Right renal cortex interstitium (tissue), 3 donors: ENCODE measurements around the gene DGKQ. TPM values are rescaled to one million over a fixed set of nuclear protein-coding genes. Genes with fewer than 3 reads are reported as not detected.

ENCODE experiments used
- DNase-seq, 3 donors: peaks; one replicate each; pipeline ENCODE4 v3.0.0-alpha.2; 2013; ENCODE audit warnings: low read depth in 3 of 3, low spot score in 2 of 3
- polyA plus RNA-seq, 3 donors: library from polyadenylated mRNA; unstranded; fragments of 120-200 nt; gene quantifications; one replicate each; pipeline ENCODE4 v1.2.1, GENCODE V29; 2013; ENCODE audit not compliant: insufficient read length in 3 of 3

The DGKQ gene
- polyA plus RNA-seq, 3 donors = 5.0 to 5.9 (median 5.8) TPM

DNA sequence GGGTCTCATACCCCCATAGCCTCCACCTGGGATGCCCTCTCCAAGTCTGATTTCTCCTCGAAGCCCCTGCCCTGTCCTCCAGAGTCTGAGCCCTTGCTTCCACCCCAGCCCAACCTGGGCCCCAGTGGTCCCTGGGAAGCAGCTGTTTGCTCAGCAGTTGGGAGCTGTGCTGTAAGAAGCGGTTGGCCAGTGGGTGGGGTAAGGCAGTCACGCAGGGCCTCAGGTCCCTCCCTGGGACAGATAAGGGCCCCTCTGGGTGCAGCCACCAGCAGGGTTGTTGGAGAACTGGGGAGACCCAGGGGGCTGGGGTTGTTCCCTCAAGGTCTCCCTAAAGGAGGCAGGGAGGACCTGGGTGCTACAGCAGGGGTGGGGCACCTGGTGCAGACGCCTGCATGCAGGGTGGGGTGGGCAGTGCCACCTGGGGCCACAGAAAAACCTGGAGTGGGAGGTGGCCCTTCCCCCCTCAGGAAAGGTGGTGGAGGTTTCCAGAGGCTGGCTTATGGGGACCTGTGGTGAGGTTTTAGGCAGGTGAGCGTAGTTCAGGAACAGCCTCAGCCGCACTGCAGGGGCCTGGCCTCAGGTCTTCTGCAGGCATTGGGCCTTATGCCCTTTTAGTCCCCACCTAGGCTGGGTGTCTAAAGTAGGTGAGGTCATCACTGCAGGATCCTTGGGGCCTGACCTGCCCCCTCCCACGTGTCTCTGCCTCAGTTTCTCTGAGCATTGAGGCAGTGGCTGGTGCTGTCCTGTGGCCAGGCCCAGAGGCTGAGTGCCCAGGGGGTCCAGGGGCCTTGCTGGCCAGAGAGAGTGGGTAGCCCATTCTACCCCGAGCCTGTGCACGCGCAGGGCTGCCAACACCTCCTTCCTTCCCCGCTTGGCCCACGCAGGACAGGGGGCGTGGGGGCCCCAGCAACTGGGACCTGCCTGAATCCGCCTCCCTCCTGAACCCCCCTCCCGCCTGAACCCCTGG, 22.9 kb upstream of the DGKQ start:
- no peak for DNase-seq

GRCh38 chr4:995311-996026, 22.1 kb upstream of the DGKQ start:
- no peak for DNase-seq

- DNase-seq = no peak
These were observed 20.0 kb upstream of the DGKQ start, which contains the start of gene SLC26A1 for GRCh38 chr4:993111-994029. Gene SLC26A1, minus strand, starts transcription at chr4:993404. Its CDS starts 1,701 bp downstream, at chr4:991703.

GRCh38 chr4:992297-993110, 19.1 kb upstream of the DGKQ start:
- no peak for DNase-seq

GRCh38 chr4:991451-992296, 18.3 kb upstream of the DGKQ start:
- DNase-seq = no peak

DNA sequence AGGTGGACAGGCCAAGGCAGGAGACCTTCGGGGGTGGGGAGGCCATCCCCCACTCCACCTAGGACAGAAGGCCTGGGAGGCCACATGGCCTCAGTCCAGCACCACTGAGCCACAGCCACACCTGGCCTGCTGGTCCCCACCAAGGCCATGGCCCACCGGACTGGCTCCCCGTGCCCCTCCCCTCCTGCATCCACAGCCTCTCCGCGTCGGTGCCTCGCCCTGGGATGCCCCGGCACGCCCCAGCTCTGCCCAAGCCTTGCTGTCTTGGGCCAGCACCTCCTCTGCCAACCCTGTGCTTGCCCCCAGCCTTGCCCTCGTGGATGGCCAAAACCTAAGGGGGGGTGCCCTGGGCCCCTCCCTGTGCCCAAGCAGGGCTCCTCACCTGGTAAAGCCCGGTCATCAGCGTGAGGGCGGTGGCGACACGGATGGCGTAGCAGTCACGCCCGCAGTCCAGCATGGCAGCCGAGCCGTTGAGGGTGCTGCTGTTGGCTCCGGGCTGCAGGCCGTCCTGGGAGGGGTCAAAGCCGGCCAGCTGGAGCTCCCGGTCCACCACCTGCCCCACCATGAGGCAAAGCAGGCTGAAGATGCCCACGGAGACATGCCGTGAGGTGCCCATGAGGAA, 17.5 kb upstream of the DGKQ start:
- DNase-seq = no peak

GRCh38 chr4:989722-990471, 16.5 kb upstream of the DGKQ start:
- DNase-seq = no peak

DNA sequence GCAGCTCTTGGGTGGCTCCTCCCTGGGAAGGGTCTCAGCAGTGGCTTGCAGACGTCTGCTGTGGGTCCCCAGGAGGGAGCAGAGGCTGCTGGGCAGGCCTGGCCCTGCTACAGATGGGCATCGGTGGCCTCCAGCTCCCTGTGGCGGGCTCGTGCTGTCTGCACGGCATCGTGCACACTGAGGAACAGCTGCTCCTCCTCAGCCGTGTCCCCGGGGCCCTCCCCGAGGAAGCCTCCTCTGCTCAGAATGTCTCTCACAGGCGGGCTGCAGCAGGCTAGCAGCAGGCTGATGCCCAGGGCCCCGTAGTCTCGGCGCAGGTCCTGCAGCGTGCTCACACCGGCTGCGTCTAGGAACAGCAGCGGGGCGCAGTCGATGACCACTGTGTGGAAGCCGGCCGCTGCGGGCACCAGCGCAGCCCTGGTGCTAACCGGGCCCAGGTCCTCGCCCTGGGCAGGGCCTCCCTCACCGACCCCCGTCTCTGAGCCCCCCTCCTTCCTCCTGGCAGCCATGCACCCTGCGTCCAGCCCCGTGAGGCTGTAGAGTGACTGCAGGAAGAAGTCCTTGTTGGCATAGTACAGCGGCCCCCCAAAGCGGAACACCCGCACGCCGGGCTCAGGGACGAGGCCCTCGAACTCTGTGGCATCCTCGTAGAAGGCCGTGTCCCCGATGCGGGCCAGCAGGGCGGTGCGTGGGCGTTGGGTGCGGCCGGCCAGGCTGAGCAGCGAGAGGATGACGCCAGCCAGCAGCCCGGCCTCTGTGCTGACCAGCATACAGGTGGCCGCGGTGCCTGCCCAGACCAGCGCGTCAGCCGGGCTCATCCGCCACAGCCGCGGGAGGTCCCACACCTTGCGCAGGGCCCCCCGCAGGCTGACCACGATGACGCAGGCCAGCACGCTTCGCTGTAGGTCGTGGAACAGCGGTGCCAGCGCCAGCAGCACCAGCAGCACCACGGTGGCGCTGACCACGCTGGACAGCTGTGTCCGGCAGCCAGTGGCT, 15.7 kb upstream of the DGKQ start:
- no peak for DNase-seq

DNA sequence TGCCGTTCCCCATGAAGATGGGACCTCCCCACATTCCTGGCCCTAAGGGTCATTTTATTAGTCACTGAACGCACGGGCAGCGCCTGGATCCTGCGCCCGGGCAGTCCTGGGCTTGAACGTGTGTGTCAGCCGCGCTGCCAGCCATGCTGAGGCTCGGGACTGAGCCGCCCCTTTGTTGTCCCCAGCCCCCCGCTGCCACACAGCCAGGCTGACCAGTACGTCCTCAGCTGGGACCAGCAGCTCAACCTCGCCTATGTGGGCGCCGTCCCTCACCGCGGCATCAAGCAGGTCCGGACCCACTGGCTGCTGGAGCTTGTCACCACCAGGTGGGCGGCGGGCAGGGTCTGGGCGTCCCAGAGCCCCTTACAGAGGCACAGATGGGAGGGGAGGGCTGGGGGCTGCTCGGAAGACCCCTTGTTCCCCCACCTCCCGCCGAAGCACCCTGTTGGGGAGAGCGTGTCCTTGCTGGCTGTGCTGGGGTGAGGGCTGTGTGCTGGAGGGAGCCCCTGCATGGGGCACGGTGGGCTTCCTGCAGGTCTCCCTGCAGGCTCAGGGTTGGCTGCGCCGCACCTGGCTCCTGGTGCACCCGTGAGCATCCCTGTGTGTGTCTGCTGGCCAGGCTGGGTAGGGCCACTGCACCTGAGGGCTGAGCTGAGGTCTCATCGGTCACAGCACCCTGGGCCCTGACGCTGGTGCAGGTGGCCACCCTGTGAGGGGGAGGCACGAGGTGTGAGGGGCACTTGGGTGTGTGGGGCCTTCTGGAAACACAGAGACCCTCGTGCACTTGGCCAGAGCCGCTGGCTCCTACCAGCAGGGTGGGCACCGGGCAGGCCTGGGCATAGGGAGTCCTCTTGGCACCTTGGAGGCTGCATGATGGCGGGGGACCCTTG, 14.5 kb upstream of the DGKQ start:
- no peak for DNase-seq

- no peak for DNase-seq
These were observed 13.7 kb upstream of the DGKQ start, which contains the start of gene IDUA for GRCh38 chr4:986879-987623. Gene IDUA, plus strand, starts transcription at chr4:987044. Its CDS starts 41 bp downstream, at chr4:987085.

DNA sequence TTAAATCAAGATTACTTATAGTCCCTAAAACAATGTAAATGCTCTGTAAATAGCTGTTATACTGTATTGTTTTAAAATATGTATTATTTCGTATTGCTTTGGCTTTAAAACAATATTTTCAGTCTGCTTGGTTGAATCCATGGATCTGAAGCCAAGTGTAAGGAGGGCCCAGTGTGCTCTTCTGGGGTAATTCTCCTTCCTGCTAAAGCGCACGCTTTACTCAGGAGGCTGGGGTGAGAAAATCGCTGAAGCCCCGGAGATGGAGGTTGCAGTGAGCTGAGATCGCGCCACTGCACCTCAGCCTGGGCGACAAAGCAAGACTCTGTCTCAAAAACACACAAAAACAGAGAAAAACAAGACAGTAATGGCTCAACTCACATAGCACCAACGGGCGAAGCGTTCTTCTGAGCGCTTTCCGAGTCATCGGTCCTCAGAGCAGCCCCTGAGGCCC, 13.1 kb upstream of the DGKQ start:
- no peak for DNase-seq

DNA sequence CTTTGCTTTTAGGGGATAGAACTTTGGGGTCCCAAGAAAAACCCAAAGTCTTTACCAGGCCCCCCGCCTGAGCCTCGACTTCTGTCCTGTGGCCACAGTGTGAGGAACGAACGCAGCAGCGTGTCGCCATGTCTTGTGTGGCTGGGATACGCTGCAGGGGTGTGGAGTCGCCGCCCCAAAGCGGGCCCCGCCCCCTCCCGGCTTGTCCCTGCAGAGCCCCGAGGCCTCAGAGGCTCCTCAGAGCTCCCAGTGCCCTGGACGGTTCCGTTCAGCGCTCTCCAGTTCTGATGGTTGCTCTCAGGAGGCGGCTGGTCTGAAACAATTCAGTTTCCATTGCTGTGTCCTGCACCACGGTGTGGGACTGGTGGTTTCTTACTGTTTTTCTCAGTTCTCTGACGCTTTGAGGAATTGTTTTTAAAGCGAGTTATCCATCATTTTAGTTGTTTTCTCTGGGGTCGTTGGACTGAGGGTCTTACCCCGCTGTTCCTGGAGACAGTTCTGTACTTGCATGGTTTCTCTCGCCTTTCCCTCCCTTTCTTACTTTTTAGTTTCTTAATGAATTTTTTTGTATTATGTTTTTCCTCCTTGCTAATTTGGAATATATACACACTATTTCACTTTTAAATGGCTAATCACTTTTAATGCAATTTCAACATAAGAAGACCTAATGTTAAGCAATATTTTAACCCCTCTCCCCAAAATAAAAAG, 11.9 kb upstream of the DGKQ start:
- DNase-seq = no peak

- DNase-seq = no peak
These were observed 11.1 kb upstream of the DGKQ start for GRCh38 chr4:984336-985054.
